DLD1 (cell line): ENCODE results near the gene ANKRD62.

Source experiments
- in situ Hi-C: cut with HindIII; loops from 2 replicates; pipeline ENCODE4 v1.10.0; 2017; ENCODE audit warnings: low sequenced_read_pairs

ANKRD62 gene

GRCh38 chr18:12165038-12165768 is 71.6 kb downstream of the ANKRD62 start:
- in situ Hi-C loops, result no loop called here
